CD4-positive, alpha-beta T cell (primary cell): ENCODE results near the gene SARNP. TPM values are rescaled to one million over a fixed set of nuclear protein-coding genes. Genes with fewer than 3 reads are reported as not detected.

Experiments used
- ATAC-seq: fragments of 200-7000 bp; cut with Tn5 transposase; one replicate; pipeline ENCODE4 v1.10.0; 2022; ENCODE audit warnings: mild to moderate bottlenecking; ENCODE audit not compliant: poor library complexity
- CTCF ChIA-PET: fragments of 350-600 bp; sonication (Branson Sonifier 250); formaldehyde crosslinking; loops from one replicate; lab custom pipeline; 2021; ENCODE audit warnings: antibody characterized with exemption, inconsistent platforms; lab: Charles Lee
- POLR2A ChIA-PET: fragments of 350-600 bp; sonication (Branson Sonifier 250); formaldehyde crosslinking; loops from one replicate; lab custom pipeline; 2021; ENCODE audit warnings: antibody characterized with exemption, inconsistent platforms; lab: Charles Lee
- DNase-seq, 14 experiments: peaks; one replicate each; pipeline ENCODE4 v3.0.0-alpha.2; 2013 to 2020; ENCODE audit warnings: mixed read lengths in 2 of 14
- H3K27ac ChIP-seq, 2 donors: one replicate each; pipeline versions ENCODE4 v1.5.1 to v1.7.0; 2013; ENCODE audit warnings: low read length in 2 of 2, low read depth in 1 of 2, mild to moderate bottlenecking in 1 of 2
- H3K27me3 ChIP-seq, 2 experiments: 1 replicate in 1 of 2; 2 replicates in 1 of 2; pipeline versions ENCODE4 v1.6.1 to v1.7.0; 2013; ENCODE audit warnings: low read length in 2 of 2, control low read depth in 1 of 2, mild to moderate bottlenecking in 1 of 2, moderate library complexity in 1 of 2; ENCODE audit not compliant: insufficient read depth in 2 of 2, control insufficient read depth in 1 of 2
- H3K36me3 ChIP-seq: one replicate; pipeline ENCODE4 v1.6.1; 2013; ENCODE audit warnings: low read length, control low read depth; ENCODE audit not compliant: insufficient read depth
- H3K4me1 ChIP-seq: one replicate; pipeline ENCODE4 v1.6.1; 2013; ENCODE audit warnings: low read length, control low read depth; ENCODE audit not compliant: insufficient read depth
- H3K4me3 ChIP-seq: one replicate; pipeline ENCODE4 v1.5.1; 2013; ENCODE audit warnings: mild to moderate bottlenecking, low read length, moderate library complexity
- H3K9me3 ChIP-seq, 2 experiments: 1 replicate in 1 of 2; 2 replicates in 1 of 2; pipeline versions ENCODE4 v1.6.1 to v1.7.0; 2013; ENCODE audit warnings: low read length in 2 of 2, mild to moderate bottlenecking in 2 of 2, control low read depth in 1 of 2, moderate library complexity in 1 of 2; ENCODE audit not compliant: control insufficient read depth in 1 of 2, insufficient read depth in 1 of 2
- H3K27ac Mint-ChIP-seq: one replicate; pipeline ENCODE4 v1.8.0; 2020; ENCODE audit warnings: mixed read lengths
- H3K27me3 Mint-ChIP-seq: one replicate; pipeline ENCODE4 v1.8.0; 2021; ENCODE audit warnings: mixed read lengths
- H3K36me3 Mint-ChIP-seq: one replicate; pipeline ENCODE4 v1.8.0; 2021; ENCODE audit warnings: low read depth, mixed read lengths
- H3K4me1 Mint-ChIP-seq: one replicate; pipeline ENCODE4 v1.8.0; 2021; ENCODE audit warnings: low read depth, mixed read lengths
- H3K4me3 Mint-ChIP-seq: one replicate; pipeline ENCODE4 v1.8.0; 2020; ENCODE audit warnings: mild to moderate bottlenecking, mixed read lengths
- H3K9me3 Mint-ChIP-seq: one replicate; pipeline ENCODE4 v1.8.0; 2020; ENCODE audit warnings: mixed read lengths
- intact Hi-C, 2 experiments: fragments of 100-400 bp; cut with DNase I in 1 of 2; cut with micrococcal nuclease in 1 of 2; formaldehyde crosslinking; loops; one replicate each; pipeline versions ENCODE4 v1.15.1 to v1.9.0; 2023 to 2025; cut with DNase I, micrococcal nuclease
- total RNA-seq, 174 experiments: library from RNA in 2 of 174; stranded (reverse) in 2 of 174; gene quantifications; one replicate each; pipeline ENCODE4 v1.2.3 and lab custom pipeline; 2021 to 2026
- TF ChIP-seq, protein P1 (sequence below): fragments of 200-600 bp; IDR thresholded peaks from one replicate; pipeline ENCODE4 v1.8.0; 2022; ENCODE audit warnings: antibody characterized with exemption, mild to moderate bottlenecking

The SARNP gene
- total RNA-seq, 2 experiments from 2014 or later: 38.2 to 38.6 TPM

DNA sequence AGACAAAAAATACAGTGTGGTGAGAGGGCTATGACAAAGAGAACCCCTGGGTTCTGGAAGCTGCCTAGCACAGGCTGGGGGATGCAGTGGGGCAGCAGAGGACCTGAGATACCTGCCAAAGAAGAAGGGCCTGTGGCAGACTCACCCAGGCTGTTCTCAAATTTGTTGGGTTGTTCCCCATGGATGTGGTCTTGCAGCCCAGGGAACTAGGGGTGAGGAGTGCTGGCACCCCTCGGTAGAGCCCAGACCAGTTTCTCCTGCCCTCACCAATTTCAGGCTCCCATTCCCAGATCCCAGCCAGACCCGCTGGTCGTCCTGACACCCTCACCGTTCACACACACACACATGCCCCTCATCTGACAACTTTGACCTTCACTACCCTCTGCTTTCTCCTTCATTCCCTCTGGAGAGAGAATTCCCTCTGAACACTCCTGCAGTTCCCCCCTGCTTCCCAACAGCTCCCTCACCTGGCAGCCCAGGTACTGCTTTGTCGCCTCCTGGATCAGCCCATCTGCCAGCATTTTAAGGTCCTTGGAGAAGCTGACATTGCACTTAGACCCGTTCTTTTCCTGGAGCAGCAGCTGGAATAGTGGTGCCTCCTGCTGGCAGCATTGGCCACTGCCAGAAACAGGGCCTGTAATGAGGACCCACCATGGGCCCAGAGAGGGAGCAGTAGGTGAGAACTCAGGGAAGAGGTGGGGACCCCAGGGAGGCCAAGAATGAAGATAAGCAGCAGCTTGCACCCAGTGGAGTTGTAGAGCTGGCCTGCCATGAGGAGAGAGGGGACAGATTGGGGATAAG is 80.5 kb downstream of the SARNP start:
- Mint-ChIP-seq H3K4me3 (peak overlapping the region; percentile 93), H3K27ac (peak overlapping the region; percentile 89), H3K4me1 (peaks cover 31% of the 10 kb centered on the region), H3K36me3 (no peaks in the 10 kb centered on the region), H3K27me3 (no peaks in the 10 kb centered on the region), H3K9me3 (no peaks in the 10 kb centered on the region)
- no peaks in the 10 kb centered on the region for H3K36me3 ChIP-seq
- H3K27ac ChIP-seq: peak overlapping the region in 1 of 2 donors; percentile 47
- ATAC-seq: peak; percentile 36
- H3K4me3 ChIP-seq: no peak overlapping the region
- POLR2A ChIA-PET: interaction anchor here (0.8 to 3.1 kb wide), 5 partner anchors 10 to 220 kb away, joined by 3 to 18 read pairs (median 11); no protein-coding TSS in a partner anchor
- TF ChIP-seq, protein P1, sequence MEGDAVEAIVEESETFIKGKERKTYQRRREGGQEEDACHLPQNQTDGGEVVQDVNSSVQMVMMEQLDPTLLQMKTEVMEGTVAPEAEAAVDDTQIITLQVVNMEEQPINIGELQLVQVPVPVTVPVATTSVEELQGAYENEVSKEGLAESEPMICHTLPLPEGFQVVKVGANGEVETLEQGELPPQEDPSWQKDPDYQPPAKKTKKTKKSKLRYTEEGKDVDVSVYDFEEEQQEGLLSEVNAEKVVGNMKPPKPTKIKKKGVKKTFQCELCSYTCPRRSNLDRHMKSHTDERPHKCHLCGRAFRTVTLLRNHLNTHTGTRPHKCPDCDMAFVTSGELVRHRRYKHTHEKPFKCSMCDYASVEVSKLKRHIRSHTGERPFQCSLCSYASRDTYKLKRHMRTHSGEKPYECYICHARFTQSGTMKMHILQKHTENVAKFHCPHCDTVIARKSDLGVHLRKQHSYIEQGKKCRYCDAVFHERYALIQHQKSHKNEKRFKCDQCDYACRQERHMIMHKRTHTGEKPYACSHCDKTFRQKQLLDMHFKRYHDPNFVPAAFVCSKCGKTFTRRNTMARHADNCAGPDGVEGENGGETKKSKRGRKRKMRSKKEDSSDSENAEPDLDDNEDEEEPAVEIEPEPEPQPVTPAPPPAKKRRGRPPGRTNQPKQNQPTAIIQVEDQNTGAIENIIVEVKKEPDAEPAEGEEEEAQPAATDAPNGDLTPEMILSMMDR: peak; percentile 66
- no peaks in the 10 kb centered on the region for H3K27me3 ChIP-seq
- H3K9me3 ChIP-seq: no peaks in the 10 kb centered on the region
- peak in 13 of 14 experiments; percentile 32 to 76 (median 53) for DNase-seq
- intact Hi-C loops: loop anchor here (5.0 to 10.0 kb wide), 3 partner anchors 80 to 368 kb away; partner anchors contain the start of genes ORMDL2 (in 1 of the 2), PA2G4 (in 1 of the 2) and SARNP (in 1 of the 2)
- CTCF ChIA-PET: interaction anchor here (0.7 to 3.8 kb wide), 13 partner anchors 7 to 453 kb away, joined by 3 to 46 read pairs (median 7); partner anchors contain the start of genes BLOC1S1, CD63, ITGA7 and ORMDL2
- H3K4me1 ChIP-seq: peaks cover 24% of the 10 kb centered on the region

DNA sequence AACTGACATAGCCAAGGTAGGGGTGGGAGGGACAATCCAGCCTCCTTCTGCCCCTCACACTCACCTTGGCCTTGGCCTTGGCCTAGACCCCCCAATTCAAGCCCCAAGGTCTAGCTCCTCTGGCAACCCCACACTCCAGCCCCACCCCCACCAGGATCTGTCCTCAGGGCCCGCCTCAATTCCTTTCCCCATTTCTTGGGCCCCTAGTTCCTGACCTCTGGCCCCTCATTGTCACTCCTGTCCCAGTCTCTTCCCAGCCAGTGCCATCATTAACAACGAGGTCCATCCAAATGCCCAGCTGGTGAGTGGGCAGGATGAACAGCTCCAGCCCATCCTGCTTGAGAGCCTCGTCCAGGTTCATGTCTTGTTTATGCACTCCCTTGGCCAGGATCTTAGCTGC is 81.4 kb downstream of the SARNP start:
- ChIA-PET CTCF (interaction anchor here (3.6 kb wide), 1 partner anchor 11 kb away, joined by 46 read pairs; no protein-coding TSS in a partner anchor), POLR2A (no interaction called here)
- Mint-ChIP-seq H3K36me3 (no peaks in the 10 kb centered on the region), H3K4me1 (peaks cover 31% of the 10 kb centered on the region), H3K27me3 (no peaks in the 10 kb centered on the region), H3K9me3 (no peaks in the 10 kb centered on the region), H3K27ac (no peak overlapping the region), H3K4me3 (peak overlapping the region; percentile 15)
- ATAC-seq (no peak), DNase-seq (no peak)
- Histone ChIP-seq H3K9me3 (no peaks in the 10 kb centered on the region), H3K36me3 (no peaks in the 10 kb centered on the region), H3K4me3 (no peak overlapping the region), H3K27ac (no peak overlapping the region), H3K4me1 (peaks cover 20% of the 10 kb centered on the region), H3K27me3 (no peaks in the 10 kb centered on the region)
- TF ChIP-seq, protein P1: no peak
- intact Hi-C loops: loop anchor here (5.0 to 10.0 kb wide), 3 partner anchors 81 to 369 kb away; partner anchors contain the start of genes ORMDL2 (in 1 of the 2), PA2G4 (in 1 of the 2) and SARNP (in 1 of the 2)

- ChIA-PET CTCF (no interaction called here), POLR2A (no interaction called here)
- Mint-ChIP-seq H3K4me3 (no peak overlapping the region), H3K27ac (no peak overlapping the region), H3K9me3 (no peaks in the 10 kb centered on the region), H3K4me1 (peaks cover 45% of the 10 kb centered on the region), H3K27me3 (no peaks in the 10 kb centered on the region), H3K36me3 (no peaks in the 10 kb centered on the region)
- no peak overlapping the region for H3K4me3 ChIP-seq
- no peaks in the 10 kb centered on the region for H3K9me3 ChIP-seq
- TF ChIP-seq, protein P1: no peak
- no peaks in the 10 kb centered on the region for H3K36me3 ChIP-seq
- intact Hi-C loops: loop anchor here in 1 of 2 experiments (10.0 kb wide), 2 partner anchors 80 to 370 kb away; partner anchors contain the start of gene PA2G4
- DNase-seq: no peak
- peaks cover 31% of the 10 kb centered on the region for H3K4me1 ChIP-seq
- H3K27ac ChIP-seq: no peak overlapping the region
- ATAC-seq: no peak
- no peaks in the 10 kb centered on the region for H3K27me3 ChIP-seq
These were observed 82.9 kb downstream of the SARNP start for GRCh38 chr12:55734595-55734994.
